GM19463 (cell line): ENCODE results near the gene ASB15.
"Not testable (repeated sequence)": the region's sequence is repeated elsewhere in the genome, so short reads cannot be mapped to it uniquely, and the experiment has no call there.

Experiments used
- ATAC-seq: cut with Tn5 transposase; IDR thresholded peaks from one replicate; pipeline ENCODE4 v1.9.1; 2021; ENCODE audit warnings: mild to moderate bottlenecking, moderate library complexity; ENCODE audit not compliant: unreplicated experiment

ASB15 gene

GRCh38 chr7:123634011-123634573, 32.5 kb downstream of the ASB15 start:
- not testable (repeated sequence) for ATAC-seq

- ATAC-seq: peak; percentile 58
These were observed 34.1 kb downstream of the ASB15 start for GRCh38 chr7:123635551-123636359.

- no peak for ATAC-seq
These were observed 35.6 kb downstream of the ASB15 start for GRCh38 chr7:123637203-123637602.

GRCh38 chr7:123637878-123638277, 36.3 kb downstream of the ASB15 start:
- no peak for ATAC-seq

GRCh38 chr7:123639631-123640030, 38.0 kb downstream of the ASB15 start:
- no peak for ATAC-seq

GRCh38 chr7:123640583-123640982, 39.0 kb downstream of the ASB15 start:
- ATAC-seq: no peak

- no peak for ATAC-seq
These were observed 40.3 kb downstream of the ASB15 start for GRCh38 chr7:123641901-123642300.

GRCh38 chr7:123643495-123644441, 42.1 kb downstream of the ASB15 start:
- no peak for ATAC-seq

- no peak for ATAC-seq
These were observed 43.9 kb downstream of the ASB15 start for GRCh38 chr7:123645516-123645915.

GRCh38 chr7:123647106-123647730, 45.6 kb downstream of the ASB15 start:
- no peak for ATAC-seq

GRCh38 chr7:123649964-123650363, 48.3 kb downstream of the ASB15 start:
- ATAC-seq: no peak

- no peak for ATAC-seq
These were observed 49.0 kb downstream of the ASB15 start for GRCh38 chr7:123650595-123650994.

GRCh38 chr7:123652406-123652805, 50.8 kb downstream of the ASB15 start:
- no peak for ATAC-seq

GRCh38 chr7:123653162-123653561, 51.5 kb downstream of the ASB15 start:
- no peak for ATAC-seq

- no peak for ATAC-seq
These were observed 54.0 kb downstream of the ASB15 start, which contains the start of gene LMOD2 for GRCh38 chr7:123655614-123656013. LMOD2 (plus strand) TSS chr7:123655866; CDS start chr7:123655964, 98 bp downstream.

GRCh38 chr7:123656544-123657303, 55.1 kb downstream of the ASB15 start:
- no peak for ATAC-seq

- ATAC-seq: no peak
These were observed 55.7 kb downstream of the ASB15 start for GRCh38 chr7:123657304-123657685.

GRCh38 chr7:123658023-123658422, 56.4 kb downstream of the ASB15 start:
- no peak for ATAC-seq

- ATAC-seq: no peak
These were observed 59.1 kb downstream of the ASB15 start for GRCh38 chr7:123660514-123661354.
